Measurements from ENCODE around the gene PLXND1.

GRCh38 chr3:129593595-129594339 is 12.7 kb downstream of the PLXND1 start:
- TF ChIP-seq GATA2 (IDR thresholded peaks at IDR 0.05; ENCODE audit: low read depth, low read length) (no peak), GATA3 (IDR thresholded peaks at IDR 0.05; ENCODE audit: low read depth, low read length) (no peak)
